GM18867 (cell line): ENCODE data around the gene FN3KRP.
"Not testable (repeated sequence)": the region's sequence is repeated elsewhere in the genome, so short reads cannot be mapped to it uniquely, and the experiment has no call there.

Source experiments
- ATAC-seq: cut with Tn5 transposase; IDR thresholded peaks from one replicate; pipeline ENCODE4 v1.9.1; 2021; ENCODE audit warnings: mild to moderate bottlenecking, moderate library complexity; ENCODE audit not compliant: unreplicated experiment

Gene FN3KRP

GRCh38 chr17:82774456-82774855 lies 58.0 kb downstream of the FN3KRP start:
- ATAC-seq, result not testable (repeated sequence)

GRCh38 chr17:82775001-82775823 lies 58.7 kb downstream of the FN3KRP start:
- ATAC-seq, result no peak

- ATAC-seq, result no peak
Measured at GRCh38 chr17:82776454-82776853, 59.9 kb downstream of the FN3KRP start.
